Esophagus (tissue), 2 donors: Measurements from ENCODE around the gene CHD6. TPM values are rescaled to one million over a fixed set of nuclear protein-coding genes. Genes with fewer than 3 reads are reported as not detected.
"Not testable (repeated sequence)": the region's sequence is repeated elsewhere in the genome, so short reads cannot be mapped to it uniquely, and the experiment has no call there.

Experiments
- H3K27ac ChIP-seq, 2 donors: one replicate each; pipeline ENCODE4 v1.5.1; 2013; ENCODE audit warnings: low read depth in 2 of 2, mild to moderate bottlenecking in 2 of 2, inconsistent platforms in 1 of 2, low read length in 1 of 2, moderate library complexity in 1 of 2
- H3K27me3 ChIP-seq, 2 donors: one replicate each; pipeline ENCODE4 v1.6.1; 2013; ENCODE audit warnings: low read length in 2 of 2, control low read depth in 1 of 2, mild to moderate bottlenecking in 1 of 2; ENCODE audit not compliant: insufficient read depth in 2 of 2, control insufficient read depth in 1 of 2
- H3K36me3 ChIP-seq, 2 donors: one replicate each; pipeline ENCODE4 v1.6.1; 2013; ENCODE audit warnings: low read length in 1 of 2; ENCODE audit not compliant: control insufficient read depth in 2 of 2, insufficient read depth in 2 of 2
- H3K4me1 ChIP-seq, 2 donors: one replicate each; pipeline ENCODE4 v1.6.1; 2013; ENCODE audit warnings: low read length in 1 of 2; ENCODE audit not compliant: control insufficient read depth in 2 of 2, insufficient read depth in 2 of 2
- H3K4me3 ChIP-seq, 2 donors: one replicate each; pipeline ENCODE4 v1.5.1; 2013; ENCODE audit warnings: low read length in 2 of 2, mild to moderate bottlenecking in 2 of 2, low read depth in 1 of 2, moderate library complexity in 1 of 2
- H3K9me3 ChIP-seq, 2 donors: one replicate each; pipeline ENCODE4 v1.6.1; 2013; ENCODE audit warnings: mild to moderate bottlenecking in 2 of 2, low read depth in 1 of 2, low read length in 1 of 2, moderate library complexity in 1 of 2; ENCODE audit not compliant: control insufficient read depth in 2 of 2, insufficient read depth in 1 of 2
- WGBS, 2 donors: extraction: QIAGEN DNeasy Blood & Tissue Kit; methylation state at CpG; one replicate each; pipeline ENCODE4 v1.1.7; 2013; 5-methylcytosine and 5-hydroxymethylcytosine counted together
- polyA plus RNA-seq, 2 donors: library from polyadenylated mRNA; stranded (reverse); fragments of 200-250 nt; gene quantifications; one replicate each; pipeline ENCODE4 v1.2.3, GENCODE V29; 2013
- donor health status: healthy with polysubstance abuse.
- donor health status: Bipolar disorder and iron deficiency.

The CHD6 gene
- polyA plus RNA-seq, 2 donors = 4.4 to 9.2 TPM

DNA sequence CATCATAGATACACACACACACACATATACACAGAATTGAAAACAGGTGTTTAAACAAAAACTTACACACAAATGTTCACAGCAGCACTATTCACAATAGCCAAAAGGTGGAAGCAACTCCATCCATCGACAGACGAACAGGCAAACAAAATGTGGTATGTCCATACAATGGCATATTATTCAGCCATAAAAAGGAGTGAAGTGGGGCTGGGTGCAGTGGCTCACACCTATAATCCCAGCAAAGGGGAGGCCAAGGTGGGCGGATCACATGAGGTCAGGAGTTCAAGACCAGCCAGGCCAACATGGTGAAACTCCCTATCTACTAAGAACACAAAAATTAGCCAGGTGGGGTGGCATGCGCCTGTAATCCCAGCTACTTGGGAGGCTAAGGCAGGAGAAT lies 80.3 kb downstream of the CHD6 start:
- Histone ChIP-seq H3K27ac (no peak overlapping the region), H3K4me1 (no peaks in the 10 kb centered on the region), H3K9me3 (peaks cover 0 to 2% of the 10 kb centered on the region in 2 donors), H3K27me3 (no peaks in the 10 kb centered on the region), H3K4me3 (no peak overlapping the region), H3K36me3 (peaks cover under 1 to 7% of the 10 kb centered on the region in 2 donors)
- WGBS, 2 donors = 99% methylated on average over 4 of the region's 4 CpGs

DNA sequence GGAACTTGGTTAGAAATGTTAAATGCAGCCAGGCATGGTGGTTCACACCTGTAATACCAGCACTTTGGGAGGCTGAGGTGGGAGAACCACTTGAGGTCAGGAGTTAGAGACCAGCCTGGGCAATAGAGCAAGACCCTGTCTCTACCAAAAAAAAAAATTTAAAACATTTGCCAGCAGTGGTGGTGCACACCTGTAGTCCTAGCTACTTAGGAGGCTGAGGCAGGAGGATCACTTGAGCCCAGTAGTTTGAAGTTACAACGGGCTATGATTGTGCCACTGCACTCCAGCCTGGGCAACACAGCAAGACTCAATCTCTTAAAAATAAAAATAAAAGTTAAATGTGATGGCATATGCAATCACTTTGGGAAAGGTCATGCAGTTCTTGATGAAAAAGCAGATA lies 82.6 kb downstream of the CHD6 start:
- not testable (repeated sequence) for H3K9me3 ChIP-seq, H3K4me3 ChIP-seq, H3K4me1 ChIP-seq, H3K27me3 ChIP-seq, H3K27ac ChIP-seq, H3K36me3 ChIP-seq
- WGBS, 2 donors = 97 to 100% methylated on average over 1 of the region's 1 CpG

DNA sequence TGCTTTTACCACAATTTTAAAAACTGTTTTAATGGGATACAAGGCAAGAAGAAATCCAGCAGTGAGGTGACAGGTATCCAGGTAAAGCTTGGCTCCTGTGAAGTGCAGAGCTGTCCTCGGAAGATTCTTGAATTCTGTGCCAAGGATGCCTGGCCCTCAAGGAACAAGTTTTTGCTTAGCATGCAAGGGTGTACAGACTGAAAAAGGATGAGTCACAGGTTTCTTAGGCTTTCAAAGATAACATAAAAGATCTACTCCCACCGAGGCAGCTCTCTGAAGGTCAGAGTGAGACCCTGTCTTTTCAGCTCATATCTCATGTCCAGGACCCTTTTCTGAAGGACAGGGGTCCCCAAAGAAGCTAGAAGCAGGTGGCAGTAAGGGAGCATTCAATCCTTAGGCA lies 83.3 kb downstream of the CHD6 start:
- 48 to 76% methylated on average over 2 of the region's 2 CpGs for WGBS, 2 donors
- no peak overlapping the region for H3K27ac ChIP-seq
- no peak overlapping the region for H3K4me3 ChIP-seq
- no peaks in the 10 kb centered on the region for H3K4me1 ChIP-seq
- H3K9me3 ChIP-seq = peaks cover 0 to 2% of the 10 kb centered on the region in 2 donors
- peaks cover 4 to 10% of the 10 kb centered on the region in 2 donors for H3K36me3 ChIP-seq
- H3K27me3 ChIP-seq = no peaks in the 10 kb centered on the region

DNA sequence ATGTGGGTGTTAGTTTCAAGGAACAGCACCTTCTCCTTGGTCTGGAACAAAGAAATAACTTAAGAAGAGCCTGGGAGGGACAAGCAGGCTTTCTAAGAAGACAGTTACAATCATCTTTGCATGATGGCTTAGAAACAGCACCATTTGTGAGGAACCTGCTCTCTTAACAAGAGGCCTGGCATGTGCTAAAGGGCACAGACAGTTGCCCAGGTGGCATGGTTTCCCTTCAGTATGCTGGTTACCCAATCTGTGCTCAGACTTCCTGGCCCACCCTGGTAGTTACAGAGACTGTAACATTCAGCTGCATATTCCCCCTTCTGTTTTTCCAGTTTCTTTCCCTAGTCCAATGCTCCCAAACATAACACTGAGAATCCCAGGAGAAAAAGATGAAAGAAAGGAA lies 84.0 kb downstream of the CHD6 start:
- Histone ChIP-seq H3K36me3 (peaks cover 6 to 8% of the 10 kb centered on the region in 2 donors), H3K9me3 (peaks cover 0 to 2% of the 10 kb centered on the region in 2 donors), H3K4me1 (no peaks in the 10 kb centered on the region)

DNA sequence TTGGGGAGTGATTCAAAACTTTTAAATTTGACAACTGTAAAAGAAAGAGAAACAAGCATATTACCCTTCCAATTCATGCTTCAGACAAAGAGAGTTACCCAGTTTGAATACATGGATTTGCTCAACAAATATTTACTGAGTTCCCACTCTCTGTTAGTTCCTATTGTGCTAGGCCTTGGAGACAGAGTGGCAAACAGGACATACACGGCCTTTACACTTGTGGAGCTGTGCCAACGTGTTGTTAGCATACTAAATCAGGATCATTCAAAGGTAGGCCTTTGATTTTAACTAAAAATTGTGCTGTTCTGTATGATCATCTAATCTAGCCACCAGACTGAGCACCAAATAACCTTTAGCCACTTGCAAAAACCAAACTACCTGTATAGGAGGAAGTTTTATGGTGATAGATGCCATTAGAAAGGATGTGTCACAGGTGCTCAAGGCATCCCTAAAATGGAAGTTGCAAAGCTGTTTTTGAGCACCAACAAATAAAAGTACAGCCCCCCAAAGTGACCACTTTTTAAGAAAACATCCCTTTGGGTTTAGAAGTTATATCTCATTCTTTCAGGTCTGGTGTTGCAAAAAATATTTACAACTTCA lies 84.5 kb downstream of the CHD6 start:
- Histone ChIP-seq H3K9me3 (peaks cover 0 to 2% of the 10 kb centered on the region in 2 donors), H3K4me3 (no peak overlapping the region), H3K27me3 (no peaks in the 10 kb centered on the region), H3K27ac (no peak overlapping the region), H3K4me1 (no peaks in the 10 kb centered on the region), H3K36me3 (peaks cover 5 to 6% of the 10 kb centered on the region in 2 donors)
- 50 to 64% methylated on average over 2 of the region's 2 CpGs for WGBS, 2 donors

More for the DNA sequence above, 84.0 kb downstream of the CHD6 start:
- no peak overlapping the region for H3K4me3 ChIP-seq
- no peaks in the 10 kb centered on the region for H3K27me3 ChIP-seq
- H3K27ac ChIP-seq = no peak overlapping the region

DNA sequence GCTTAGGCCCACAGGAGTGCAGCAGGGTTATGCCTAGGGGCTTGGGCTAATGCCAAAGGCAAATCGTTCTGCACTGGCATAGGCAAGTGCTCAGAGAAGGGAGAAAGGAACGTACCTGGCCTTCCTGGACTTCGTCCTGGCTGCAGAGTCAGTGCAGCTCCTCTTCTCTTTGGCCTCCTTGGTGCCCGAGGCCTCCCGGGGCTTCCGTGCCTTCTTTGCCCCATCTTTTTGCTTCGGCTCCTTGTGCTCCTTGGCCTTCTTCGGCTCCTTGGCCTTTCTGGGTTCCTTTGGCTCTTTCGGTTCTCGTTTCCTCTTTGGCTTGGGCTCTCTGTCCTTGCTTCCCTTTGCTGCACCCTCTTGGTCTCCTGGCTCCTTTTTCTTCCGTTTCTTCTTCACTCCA lies 85.2 kb downstream of the CHD6 start:
- H3K36me3 ChIP-seq = peaks cover 4 to 6% of the 10 kb centered on the region in 2 donors
- no peaks in the 10 kb centered on the region for H3K4me1 ChIP-seq
- peaks cover 0 to under 1% of the 10 kb centered on the region in 2 donors for H3K9me3 ChIP-seq
- H3K27ac ChIP-seq = no peak overlapping the region
- WGBS, 2 donors = 90 to 92% methylated on average over 11 of the region's 11 CpGs
- no peak overlapping the region for H3K4me3 ChIP-seq
- H3K27me3 ChIP-seq = no peaks in the 10 kb centered on the region

DNA sequence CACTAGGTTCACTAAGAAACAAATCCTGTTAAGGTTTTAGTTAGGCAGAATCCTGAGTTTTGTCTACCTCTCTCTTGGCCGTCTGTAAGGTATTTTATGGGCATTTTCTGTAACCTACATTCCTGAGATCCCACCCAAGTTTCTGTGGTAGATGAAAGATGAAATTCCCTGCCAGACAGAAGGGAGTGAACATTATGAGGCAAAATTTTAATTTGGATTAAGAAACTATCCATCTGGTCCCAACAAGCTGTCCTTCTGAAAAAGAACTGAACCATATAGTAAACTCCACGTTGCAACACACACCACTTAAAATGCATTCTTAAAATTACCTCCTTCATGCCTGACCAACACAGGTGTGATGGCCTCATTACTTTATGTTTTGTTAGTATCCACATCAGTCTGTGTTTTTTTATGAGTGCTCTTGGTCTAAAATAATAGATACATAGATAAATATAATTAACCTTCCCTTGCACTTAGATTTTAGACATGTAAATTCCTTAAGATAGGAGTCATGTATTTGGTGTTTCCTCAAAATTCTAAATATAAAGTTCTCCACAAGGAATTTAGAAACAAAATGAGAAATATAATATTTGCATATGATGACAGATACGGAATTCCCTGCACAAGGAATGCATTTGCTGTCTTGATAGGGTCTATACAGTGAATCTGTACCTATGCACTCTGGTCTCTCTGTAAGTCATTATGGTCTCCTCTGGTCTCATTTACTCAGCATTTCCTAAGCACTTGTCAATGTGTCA lies 86.5 kb downstream of the CHD6 start:
- Histone ChIP-seq H3K4me3 (no peak overlapping the region), H3K27ac (no peak overlapping the region), H3K4me1 (no peaks in the 10 kb centered on the region), H3K27me3 (no peaks in the 10 kb centered on the region), H3K36me3 (peaks cover 4 to 6% of the 10 kb centered on the region in 2 donors), H3K9me3 (no peaks in the 10 kb centered on the region)
- 85 to 88% methylated on average over 3 of the region's 3 CpGs for WGBS, 2 donors

DNA sequence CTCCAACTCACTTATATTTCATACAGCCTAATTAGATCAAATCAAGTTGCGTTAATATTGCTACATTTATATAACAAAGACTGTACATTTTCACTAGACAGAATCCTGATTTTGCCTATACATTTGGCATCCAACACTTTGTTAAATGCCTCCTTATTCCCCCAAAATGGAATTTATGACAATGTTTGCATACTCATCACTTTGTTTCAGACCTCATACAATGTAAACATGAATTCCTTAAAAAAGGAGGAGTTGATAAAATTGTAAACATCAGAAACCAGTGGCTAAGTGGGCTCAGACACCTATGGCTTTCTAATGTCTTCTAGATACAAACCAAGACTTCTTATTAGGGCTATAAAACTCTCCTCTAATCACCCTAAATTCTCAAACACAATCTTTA lies 87.3 kb downstream of the CHD6 start:
- Histone ChIP-seq H3K36me3 (peaks cover 4 to 6% of the 10 kb centered on the region in 2 donors), H3K27me3 (no peaks in the 10 kb centered on the region), H3K4me1 (no peaks in the 10 kb centered on the region), H3K27ac (no peak overlapping the region), H3K4me3 (no peak overlapping the region), H3K9me3 (no peaks in the 10 kb centered on the region)
- WGBS, 2 donors = 91 to 97% methylated on average over 1 of the region's 1 CpG

DNA sequence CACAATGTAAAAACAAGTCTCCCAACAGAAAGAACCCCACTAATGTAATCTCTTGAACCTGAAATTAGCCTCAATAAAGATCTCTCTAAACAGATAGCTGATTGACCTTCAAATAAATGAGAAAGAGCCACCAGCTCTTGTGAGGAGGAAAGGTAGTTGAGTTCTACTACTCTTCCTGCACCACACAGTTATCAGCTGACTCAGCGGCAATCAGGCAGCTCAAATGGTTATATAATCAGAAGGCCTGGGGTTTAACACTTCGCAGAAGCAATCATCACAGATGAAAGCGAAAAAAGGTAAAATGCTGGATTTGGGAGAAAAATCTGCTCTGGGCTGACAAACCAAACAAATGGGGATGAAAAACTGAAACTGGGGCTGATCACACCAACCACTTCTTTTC lies 91.8 kb downstream of the CHD6 start:
- Histone ChIP-seq H3K4me1 (peaks cover 0 to 4% of the 10 kb centered on the region in 2 donors), H3K9me3 (no peaks in the 10 kb centered on the region), H3K36me3 (peaks cover 0 to 2% of the 10 kb centered on the region in 2 donors), H3K27ac (no peak overlapping the region), H3K27me3 (no peaks in the 10 kb centered on the region), H3K4me3 (no peak overlapping the region)
- WGBS, 2 donors = 67 to 82% methylated on average over 3 of the region's 3 CpGs
